ENCODE measurements around the gene LMF1.

Gene LMF1

GRCh38 chr16:970766-971581 lies at the start of gene LMF1:
Gene LMF1 (minus strand): TSS chr16:970984. CDS start chr16:970980, 4 bp downstream.
- TF ChIP-seq MYC (IDR thresholded peaks at IDR 0.05; ENCODE audit: low read depth, low read length): no peak
- peak; percentile 58 for TF ChIP-seq POLR2A (IDR thresholded peaks at IDR 0.05; ENCODE audit: extremely low read depth, insufficient read length)
- peak within 1 kb of the TSS; percentile 52 for H3K4me3 ChIP-seq (ENCODE audit: low read depth, low read length)
- DNase-seq (ENCODE audit: low read depth): peak; percentile 81

DNA sequence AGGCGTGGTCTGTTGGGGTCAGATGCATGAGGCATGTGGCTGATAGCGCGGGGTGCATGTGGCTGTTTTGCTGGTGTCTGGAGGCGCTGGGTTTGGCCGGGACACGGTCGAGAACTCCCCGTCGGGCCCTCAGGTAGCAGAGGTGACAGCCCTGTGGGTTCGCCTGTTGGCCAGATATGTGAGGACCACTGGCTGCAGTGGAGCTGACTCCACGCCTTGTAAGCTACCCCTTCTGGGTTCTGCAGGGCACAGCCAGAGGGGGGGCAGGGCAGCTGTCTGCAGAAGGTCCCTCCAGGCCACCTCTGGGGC lies 49.3 kb upstream of the LMF1 start:
- TF ChIP-seq MYC (IDR thresholded peaks at IDR 0.05; ENCODE audit: low read depth, low read length): no peak
- TF ChIP-seq POLR2A (IDR thresholded peaks at IDR 0.05; ENCODE audit: extremely low read depth, insufficient read length): no peak
- TF ChIP-seq CTCF (IDR thresholded peaks at IDR 0.05; ENCODE audit: low read depth, low read length): no peak
- TF ChIP-seq MAX (IDR thresholded peaks at IDR 0.05; ENCODE audit: low read depth, low read length): no peak
- DNase-seq (ENCODE audit: low read depth): no peak
- no peak overlapping the region for H3K4me3 ChIP-seq (ENCODE audit: low read depth, low read length)

- DNase-seq (ENCODE audit: low read depth): no peak
These were observed 48.7 kb upstream of the LMF1 start for GRCh38 chr16:1019231-1020090.

DNA sequence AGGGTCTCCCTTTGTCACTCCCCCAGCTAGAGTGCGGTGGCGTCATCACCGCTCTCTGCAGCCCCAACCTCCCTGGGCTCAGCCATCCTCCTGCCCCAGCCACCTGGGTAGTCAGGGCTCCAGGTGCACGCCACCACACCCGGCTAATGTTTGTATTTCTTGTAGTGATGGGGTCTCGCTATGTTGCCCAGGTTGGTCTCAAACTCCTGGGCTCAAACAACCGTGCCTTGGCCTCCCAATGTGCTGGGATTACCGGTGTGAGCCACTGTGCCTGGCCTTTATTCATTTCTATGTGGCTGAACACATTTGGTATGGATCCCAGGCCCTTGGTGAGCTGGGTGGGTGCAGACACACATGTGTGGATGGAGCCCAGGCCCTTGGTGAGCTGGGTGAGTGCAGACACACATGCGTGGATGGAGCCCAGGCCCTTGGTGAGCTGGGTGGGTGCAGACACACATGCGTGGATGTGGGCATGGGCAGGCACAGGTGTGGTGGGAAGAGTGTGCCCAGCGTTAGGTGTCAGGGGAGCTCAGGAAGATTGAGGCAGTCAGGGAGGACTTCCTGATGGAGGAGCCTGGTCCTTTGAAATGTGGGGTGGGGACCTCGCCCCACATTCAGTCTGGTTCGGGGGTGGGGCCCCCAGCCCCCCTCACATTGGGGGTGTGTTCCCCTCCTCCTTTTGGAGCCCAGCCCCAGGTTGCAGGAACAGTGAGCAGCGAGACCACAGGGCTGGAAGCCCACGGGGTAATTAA lies 47.8 kb upstream of the LMF1 start:
- DNase-seq (ENCODE audit: low read depth): no peak
- no peak for TF ChIP-seq MYC (IDR thresholded peaks at IDR 0.05; ENCODE audit: low read depth, low read length)
- TF ChIP-seq MAX (IDR thresholded peaks at IDR 0.05; ENCODE audit: low read depth, low read length): no peak
- TF ChIP-seq CTCF (IDR thresholded peaks at IDR 0.05; ENCODE audit: low read depth, low read length): no peak
- TF ChIP-seq POLR2A (IDR thresholded peaks at IDR 0.05; ENCODE audit: extremely low read depth, insufficient read length): no peak
- H3K4me3 ChIP-seq (ENCODE audit: low read depth, low read length): no peak overlapping the region

More at GRCh38 chr16:1019231-1020090, 48.7 kb upstream of the LMF1 start:
- H3K4me3 ChIP-seq (ENCODE audit: low read depth, low read length): no peak overlapping the region
- TF ChIP-seq CTCF (IDR thresholded peaks at IDR 0.05; ENCODE audit: low read depth, low read length) (no peak), MAX (IDR thresholded peaks at IDR 0.05; ENCODE audit: low read depth, low read length) (no peak), MYC (IDR thresholded peaks at IDR 0.05; ENCODE audit: low read depth, low read length) (no peak), POLR2A (IDR thresholded peaks at IDR 0.05; ENCODE audit: extremely low read depth, insufficient read length) (no peak)

- TF ChIP-seq MAX (IDR thresholded peaks at IDR 0.05; ENCODE audit: low read depth, low read length) (no peak), POLR2A (IDR thresholded peaks at IDR 0.05; ENCODE audit: extremely low read depth, insufficient read length) (no peak), CTCF (IDR thresholded peaks at IDR 0.05; ENCODE audit: low read depth, low read length) (no peak), MYC (IDR thresholded peaks at IDR 0.05; ENCODE audit: low read depth, low read length) (no peak)
- no peak for DNase-seq (ENCODE audit: low read depth)
- no peak overlapping the region for H3K4me3 ChIP-seq (ENCODE audit: low read depth, low read length)
These were observed 44.1 kb upstream of the LMF1 start for GRCh38 chr16:1014771-1015495.
